Activated CD8-positive, alpha-beta T cell treated with anti-CD3 and anti-CD28 coated beads for 36 hours (primary cell): ENCODE data around the gene UHRF1. TPM values are rescaled to one million over a fixed set of nuclear protein-coding genes. Genes with fewer than 3 reads are reported as not detected.

Source experiments
- ATAC-seq: fragments of 200-7000 bp; cut with Tn5 transposase; one replicate; pipeline ENCODE4 v1.10.0; 2021; ENCODE audit warnings: mild to moderate bottlenecking, moderate library complexity
- CTCF ChIA-PET: fragments of 350-600 bp; sonication (Branson Sonifier 250); formaldehyde crosslinking; loops from one replicate; lab custom pipeline; 2021; ENCODE audit warnings: antibody characterized with exemption; lab: Charles Lee
- POLR2A ChIA-PET: fragments of 350-600 bp; sonication (Branson Sonifier 250); formaldehyde crosslinking; loops from one replicate; lab custom pipeline; 2021; ENCODE audit warnings: antibody characterized with exemption; lab: Charles Lee
- DNase-seq: peaks from one replicate; pipeline ENCODE4 v3.0.0-alpha.2; 2020
- H3K27ac Mint-ChIP-seq: one replicate; pipeline ENCODE4 v1.8.0; 2021; ENCODE audit warnings: mild to moderate bottlenecking, mixed read lengths
- H3K27me3 Mint-ChIP-seq: one replicate; pipeline ENCODE4 v1.8.0; 2021; ENCODE audit warnings: mixed read lengths
- H3K36me3 Mint-ChIP-seq: one replicate; pipeline ENCODE4 v1.8.0; 2021; ENCODE audit warnings: low read depth, mixed read lengths
- H3K4me1 Mint-ChIP-seq: one replicate; pipeline ENCODE4 v1.8.0; 2021; ENCODE audit warnings: low read depth, mixed read lengths
- H3K4me3 Mint-ChIP-seq: one replicate; pipeline ENCODE4 v1.8.0; 2021; ENCODE audit warnings: mild to moderate bottlenecking, moderate library complexity, mixed read lengths
- H3K9me3 Mint-ChIP-seq: one replicate; pipeline ENCODE4 v1.8.0; 2021; ENCODE audit warnings: mixed read lengths
- CTCF ChIP-seq: fragments of 200-600 bp; IDR thresholded peaks from one replicate; pipeline ENCODE4 v1.8.0; 2022; ENCODE audit warnings: antibody characterized with exemption, mild to moderate bottlenecking
- intact Hi-C: fragments of 100-400 bp; cut with micrococcal nuclease; formaldehyde crosslinking; loops from one replicate; pipeline ENCODE4 v1.10.0; 2022
- total RNA-seq, 2 experiments: library from RNA; stranded (reverse); gene quantifications; one replicate each; pipeline ENCODE4 v1.2.3, GENCODE V29; 2021

The UHRF1 gene
- 100 to 1,000 TPM; 173 to 175 TPM for total RNA-seq

- no peak for TF ChIP-seq CTCF
- Mint-ChIP-seq H3K9me3 (no peaks in the 10 kb centered on the region), H3K4me1 (peaks cover 42% of the 10 kb centered on the region), H3K27me3 (no peaks in the 10 kb centered on the region), H3K27ac (peak within 1 kb of the TSS; percentile 87), H3K4me3 (peak within 1 kb of the TSS; percentile 95), H3K36me3 (peaks cover 41% of the 10 kb centered on the region)
- ATAC-seq (peak; percentile 49), DNase-seq (peak; percentile 83)
- intact Hi-C loops, result no loop called here
- POLR2A ChIA-PET, result interaction anchor here (1.5 to 1.8 kb wide), 2 partner anchors 12 to 38 kb away, joined by 5 to 10 read pairs; no protein-coding TSS in a partner anchor
- CTCF ChIA-PET, result no interaction called here
Observed at GRCh38 chr19:4909156-4909896, at the start of gene UHRF1. UHRF1 (plus strand) TSS chr19:4909501; CDS start chr19:4910886, 1,385 bp downstream.

- Mint-ChIP-seq H3K9me3 (no peaks in the 10 kb centered on the region), H3K27me3 (no peaks in the 10 kb centered on the region), H3K4me3 (no peak overlapping the region), H3K4me1 (no peaks in the 10 kb centered on the region), H3K27ac (no peak overlapping the region), H3K36me3 (no peaks in the 10 kb centered on the region)
- POLR2A ChIA-PET, result no interaction called here
- intact Hi-C loops, result no loop called here
- DNase-seq (no peak), ATAC-seq (no peak)
- no peak for TF ChIP-seq CTCF
- CTCF ChIA-PET, result interaction anchor here (1.3 to 4.4 kb wide), 3 partner anchors 8 to 171 kb away, joined by 4 to 20 read pairs (median 10); no protein-coding TSS in a partner anchor
Observed at GRCh38 chr19:4859697-4860096, 49.6 kb upstream of the UHRF1 start.

- no peak for TF ChIP-seq CTCF
- no peak overlapping the region for H3K27ac Mint-ChIP-seq
- H3K36me3 Mint-ChIP-seq, result no peaks in the 10 kb centered on the region
- H3K9me3 Mint-ChIP-seq, result no peaks in the 10 kb centered on the region
- DNase-seq, result no peak
- H3K4me3 Mint-ChIP-seq, result no peak overlapping the region
- POLR2A ChIA-PET, result interaction anchor here (0.9 kb wide), 1 partner anchor 36 kb away, joined by 3 read pairs; no protein-coding TSS in a partner anchor
- no peaks in the 10 kb centered on the region for H3K27me3 Mint-ChIP-seq
- intact Hi-C loops, result no loop called here
- H3K4me1 Mint-ChIP-seq, result no peaks in the 10 kb centered on the region
- no peak for ATAC-seq
- CTCF ChIA-PET, result interaction anchor here (0.5 to 8.2 kb wide), 3 partner anchors 10 to 149 kb away, joined by 3 to 52 read pairs (median 20); no protein-coding TSS in a partner anchor
Observed at GRCh38 chr19:4861147-4861546, 48.2 kb upstream of the UHRF1 start.

- CTCF ChIA-PET, result interaction anchor here (1.1 to 8.5 kb wide), 10 partner anchors 15 to 172 kb away, joined by 3 to 110 read pairs (median 5); no protein-coding TSS in a partner anchor
- no peaks in the 10 kb centered on the region for H3K9me3 Mint-ChIP-seq
- ATAC-seq, result peak; percentile 6
- peaks cover 2% of the 10 kb centered on the region for H3K27me3 Mint-ChIP-seq
- intact Hi-C loops, result no loop called here
- peak; percentile 75 for DNase-seq
- POLR2A ChIA-PET, result interaction anchor here (0.6 to 8.6 kb wide), 8 partner anchors 13 to 213 kb away, joined by 3 to 82 read pairs (median 3); no protein-coding TSS in a partner anchor
- peak overlapping the region; percentile 75 for H3K4me3 Mint-ChIP-seq
- no peaks in the 10 kb centered on the region for H3K36me3 Mint-ChIP-seq
- peaks cover 12% of the 10 kb centered on the region for H3K4me1 Mint-ChIP-seq
- peak overlapping the region; percentile 59 for H3K27ac Mint-ChIP-seq
- no peak for TF ChIP-seq CTCF
Observed at GRCh38 chr19:4866595-4867424, 42.5 kb upstream of the UHRF1 start.
